Cerebellar nuclear complex (tissue), 1 donor: ENCODE measurements around the gene DEAF1.

ENCODE experiments used
- DNase-seq, 2 experiments: peaks; one replicate each; lab custom pipeline; 2025; lab: John Stamatoyannopoulos, UW

DEAF1 gene

GRCh38 chr11:611001-611996 lies 83.7 kb downstream of the DEAF1 start:
- DNase-seq, result no peak

GRCh38 chr11:610146-610801 lies 84.7 kb downstream of the DEAF1 start:
- DNase-seq, result no peak

- no peak for DNase-seq
Observed at GRCh38 chr11:609341-609811, 85.6 kb downstream of the DEAF1 start.

GRCh38 chr11:608791-609251 lies 86.2 kb downstream of the DEAF1 start:
- DNase-seq, result no peak

- no peak for DNase-seq
Observed at GRCh38 chr11:607971-608659, 86.9 kb downstream of the DEAF1 start.

- no peak for DNase-seq
Observed at GRCh38 chr11:607020-607780, 87.8 kb downstream of the DEAF1 start.

GRCh38 chr11:606245-606644 lies 88.8 kb downstream of the DEAF1 start:
- DNase-seq, result peak; percentile 64 to 83

GRCh38 chr11:605286-606129 lies 89.5 kb downstream of the DEAF1 start:
- no peak for DNase-seq

- DNase-seq, result no peak
Observed at GRCh38 chr11:603154-603553, 91.9 kb downstream of the DEAF1 start.

GRCh38 chr11:601573-602245 lies 93.3 kb downstream of the DEAF1 start:
- no peak for DNase-seq

GRCh38 chr11:598005-598680 lies 96.9 kb downstream of the DEAF1 start:
- DNase-seq, result no peak

- no peak for DNase-seq
Observed at GRCh38 chr11:597166-597725, 97.8 kb downstream of the DEAF1 start.

GRCh38 chr11:596374-596773 lies 98.6 kb downstream of the DEAF1 start:
- DNase-seq, result no peak

- DNase-seq, result no peak
Observed at GRCh38 chr11:595400-595799, 99.6 kb downstream of the DEAF1 start.
